ENCODE data around the gene C11orf16. TPM values are rescaled to one million over a fixed set of nuclear protein-coding genes. Genes with fewer than 3 reads are reported as not detected.
A peak's percentile ranks its signal among the peaks of the same experiment; 100 is the strongest.

The C11orf16 gene
- total and polyA plus RNA-seq, 9 of the 15 experiments (the other 6 are each of a cell fraction or from before 2014, with no cell fraction given): not detected

GRCh38 chr11:8871171-8871775 lies 61.5 kb downstream of the C11orf16 start:
- Histone ChIP-seq H3K4me3 (no peak overlapping the region), H3K4me2 (ENCODE audit: insufficient read depth, low read length) (no peak overlapping the region), H3K79me2 (ENCODE audit: control insufficient read depth, insufficient read depth, low read length) (no peaks in the 10 kb centered on the region), H4K20me1 (replicated peaks; ENCODE audit: control insufficient read depth, insufficient read depth, low read length) (peaks cover 4% of the 10 kb centered on the region; the same call in 1 of the 2 replicates), H2AFZ (ENCODE audit: low read depth, low read length) (no peak overlapping the region), H3K27ac (ENCODE audit: extremely low read depth, low read depth, low read length) (no peak overlapping the region), H3K4me1 (replicated peaks in 1 of 2; ENCODE audit: control insufficient read depth in 2 of 2, insufficient read depth in 2 of 2, low read length in 2 of 2) (peaks cover 0 to 8% of the 10 kb centered on the region in 2 experiments; a peak in 2 of 5 replicates), H3K36me3 (ENCODE audit: control insufficient read depth, insufficient read depth, low read length) (no peaks in the 10 kb centered on the region), H3K9ac (ENCODE audit: insufficient read depth in 1 of 2, low read depth in 2 of 2, low read length in 2 of 2) (no peak overlapping the region), H3K27me3 (ENCODE audit: control insufficient read depth in 2 of 2, insufficient read depth in 2 of 2, low read length in 2 of 2) (peaks cover 25 to 42% of the 10 kb centered on the region in 2 experiments), H3K9me3 (replicated peaks; ENCODE audit: control insufficient read depth, insufficient read depth, low read depth, low read length) (no peaks in the 10 kb centered on the region), H3K9me1 (ENCODE audit: control insufficient read depth, insufficient read depth, low read length) (no peaks in the 10 kb centered on the region)
- 24% methylated on average over 11 of the region's 27 CpGs for WGBS (ENCODE audit: insufficient coverage, low coverage, missing lambda C conversion rate)
- FAIRE-seq: no peak
- ChIA-PET CTCF (ENCODE audit: low intra/inter-chr PET ratio) (no interaction called here), POLR2A (no interaction called here)
- BruUV-seq (replicated peaks): no TSS peak
- intact Hi-C loops (cut with micrococcal nuclease) (no loop called here), in situ Hi-C loops (cut with MboI) (no loop called here)
- DNase-seq (ENCODE audit: extremely low read depth in 1 of 4, low spot score in 3 of 4): no peak
- TF ChIP-seq EP400 (IDR thresholded peaks at IDR 0.05): no peak
- TF ChIP-seq PKNOX1 (IDR thresholded peaks at IDR 0.05): no peak
- ATAC-seq: no peak

GRCh38 chr11:8870411-8871170 lies 62.2 kb downstream of the C11orf16 start:
- in situ Hi-C loops (cut with MboI) (no loop called here), intact Hi-C loops (cut with micrococcal nuclease) (no loop called here)
- ChIA-PET CTCF (ENCODE audit: low intra/inter-chr PET ratio) (no interaction called here), POLR2A (interaction anchor here (0.6 kb wide), 1 partner anchor 62 kb away, joined by 3 read pairs; no protein-coding TSS in a partner anchor)
- H3K4me3 ChIP-seq: no peak overlapping the region
- H3K27me3 ChIP-seq (ENCODE audit: control insufficient read depth in 2 of 2, insufficient read depth in 2 of 2, low read length in 2 of 2): peaks cover 25 to 42% of the 10 kb centered on the region in 2 experiments
- no peaks in the 10 kb centered on the region for H3K79me2 ChIP-seq (ENCODE audit: control insufficient read depth, insufficient read depth, low read length)
- no peaks in the 10 kb centered on the region for H3K36me3 ChIP-seq (ENCODE audit: control insufficient read depth, insufficient read depth, low read length)
- ATAC-seq: no peak
- H3K4me2 ChIP-seq (ENCODE audit: insufficient read depth, low read length): no peak overlapping the region
- TF ChIP-seq NRF1 (conservative IDR thresholded peaks at IDR 0.05 in 1 of 2, IDR thresholded peaks at IDR 0.05 in 1 of 2) (peak; percentile 44 to 49), ZNF717 (CRISPR knock-in tag; IDR thresholded peaks at IDR 0.05) (no peak)
- BruUV-seq (replicated peaks): no TSS peak
- peaks cover 4% of the 10 kb centered on the region; the same call in 1 of the 2 replicates for H4K20me1 ChIP-seq (replicated peaks; ENCODE audit: control insufficient read depth, insufficient read depth, low read length)
- peak in 3 of 4 experiments; percentile 9 to 10 (median 10) for DNase-seq (ENCODE audit: extremely low read depth in 1 of 4, low spot score in 3 of 4)
- H3K9me3 ChIP-seq (replicated peaks; ENCODE audit: control insufficient read depth, insufficient read depth, low read depth, low read length): no peaks in the 10 kb centered on the region
- no peaks in the 10 kb centered on the region for H3K9me1 ChIP-seq (ENCODE audit: control insufficient read depth, insufficient read depth, low read length)
- FAIRE-seq: no peak
- H3K4me1 ChIP-seq (replicated peaks in 1 of 2; ENCODE audit: control insufficient read depth in 2 of 2, insufficient read depth in 2 of 2, low read length in 2 of 2): peaks cover 0 to 8% of the 10 kb centered on the region in 2 experiments; a peak in 2 of 5 replicates
- no peak overlapping the region for H3K27ac ChIP-seq (ENCODE audit: extremely low read depth, low read depth, low read length)
- no peak overlapping the region for H2AFZ ChIP-seq (ENCODE audit: low read depth, low read length)
- WGBS (ENCODE audit: insufficient coverage, low coverage, missing lambda C conversion rate): 38% methylated on average over 26 of the region's 81 CpGs
- no peak overlapping the region for H3K9ac ChIP-seq (ENCODE audit: insufficient read depth in 1 of 2, low read depth in 2 of 2, low read length in 2 of 2)

Measured in K562 (cell line).